ENCODE data around the gene RIIAD1.

Gene RIIAD1

DNA sequence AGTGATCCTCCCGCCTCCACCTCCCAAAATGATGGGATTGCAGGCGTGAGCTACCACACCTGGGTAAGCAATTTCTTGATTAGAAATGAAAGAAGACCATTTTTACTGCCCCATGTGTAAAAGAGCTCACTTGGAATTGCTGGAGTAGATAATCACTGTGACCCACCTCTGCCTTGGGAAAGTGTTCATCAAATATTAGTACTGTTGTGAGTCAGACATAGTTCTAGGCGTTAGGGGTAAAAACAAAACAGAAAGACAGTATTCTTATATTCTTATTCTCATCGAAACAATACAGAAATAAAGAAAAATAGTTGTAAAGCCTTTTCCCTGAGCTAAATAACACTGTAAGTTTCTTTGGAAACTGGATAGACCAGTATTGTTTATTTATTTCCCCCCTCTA lies 40.9 kb upstream of the RIIAD1 start:
- H3K36me3 ChIP-seq (ENCODE audit: control insufficient read depth in 2 of 2, insufficient read depth in 1 of 2, low read length in 2 of 2): peaks cover 8 to 18% of the 10 kb centered on the region in 2 experiments; a peak in 2 of 3 replicates
- TF ChIP-seq, protein P1, sequence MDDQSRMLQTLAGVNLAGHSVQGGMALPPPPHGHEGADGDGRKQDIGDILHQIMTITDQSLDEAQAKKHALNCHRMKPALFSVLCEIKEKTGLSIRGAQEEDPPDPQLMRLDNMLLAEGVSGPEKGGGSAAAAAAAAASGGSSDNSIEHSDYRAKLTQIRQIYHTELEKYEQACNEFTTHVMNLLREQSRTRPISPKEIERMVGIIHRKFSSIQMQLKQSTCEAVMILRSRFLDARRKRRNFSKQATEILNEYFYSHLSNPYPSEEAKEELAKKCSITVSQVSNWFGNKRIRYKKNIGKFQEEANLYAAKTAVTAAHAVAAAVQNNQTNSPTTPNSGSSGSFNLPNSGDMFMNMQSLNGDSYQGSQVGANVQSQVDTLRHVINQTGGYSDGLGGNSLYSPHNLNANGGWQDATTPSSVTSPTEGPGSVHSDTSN (CRISPR knock-in tag; IDR thresholded peaks at IDR 0.05): no peak
- no peak for TF ChIP-seq ZSCAN30 (tag by site-specific recombination; IDR thresholded peaks at IDR 0.05)
- TF ChIP-seq, protein P2, sequence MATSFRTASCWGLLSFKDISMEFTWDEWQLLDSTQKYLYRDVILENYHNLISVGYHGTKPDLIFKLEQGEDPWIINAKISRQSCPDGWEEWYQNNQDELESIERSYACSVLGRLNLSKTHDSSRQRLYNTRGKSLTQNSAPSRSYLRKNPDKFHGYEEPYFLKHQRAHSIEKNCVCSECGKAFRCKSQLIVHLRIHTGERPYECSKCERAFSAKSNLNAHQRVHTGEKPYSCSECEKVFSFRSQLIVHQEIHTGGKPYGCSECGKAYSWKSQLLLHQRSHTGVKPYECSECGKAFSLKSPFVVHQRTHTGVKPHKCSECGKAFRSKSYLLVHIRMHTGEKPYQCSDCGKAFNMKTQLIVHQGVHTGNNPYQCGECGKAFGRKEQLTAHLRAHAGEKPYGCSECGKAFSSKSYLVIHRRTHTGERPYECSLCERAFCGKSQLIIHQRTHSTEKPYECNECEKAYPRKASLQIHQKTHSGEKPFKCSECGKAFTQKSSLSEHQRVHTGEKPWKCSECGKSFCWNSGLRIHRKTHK (tag by site-specific recombination; IDR thresholded peaks at IDR 0.05): no peak
- no peak for TF ChIP-seq ZNF521 (tag by site-specific recombination; IDR thresholded peaks at IDR 0.05)
- no peak for TF ChIP-seq ZNF777 (tag by site-specific recombination; IDR thresholded peaks at IDR 0.05; ENCODE audit: borderline replicate concordance)
- TF ChIP-seq, protein P3, sequence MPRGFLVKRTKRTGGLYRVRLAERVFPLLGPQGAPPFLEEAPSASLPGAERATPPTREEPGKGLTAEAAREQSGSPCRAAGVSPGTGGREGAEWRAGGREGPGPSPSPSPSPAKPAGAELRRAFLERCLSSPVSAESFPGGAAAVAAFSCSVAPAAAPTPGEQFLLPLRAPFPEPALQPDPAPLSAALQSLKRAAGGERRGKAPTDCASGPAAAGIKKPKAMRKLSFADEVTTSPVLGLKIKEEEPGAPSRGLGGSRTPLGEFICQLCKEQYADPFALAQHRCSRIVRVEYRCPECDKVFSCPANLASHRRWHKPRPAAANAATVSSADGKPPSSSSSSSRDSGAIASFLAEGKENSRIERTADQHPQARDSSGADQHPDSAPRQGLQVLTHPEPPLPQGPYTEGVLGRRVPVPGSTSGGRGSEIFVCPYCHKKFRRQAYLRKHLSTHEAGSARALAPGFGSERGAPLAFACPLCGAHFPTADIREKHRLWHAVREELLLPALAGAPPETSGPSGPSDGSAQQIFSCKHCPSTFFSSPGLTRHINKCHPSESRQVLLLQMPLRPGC (tag by site-specific recombination; IDR thresholded peaks at IDR 0.05): no peak
- no peak for TF ChIP-seq ZNF561 (tag by site-specific recombination; IDR thresholded peaks at IDR 0.05; ENCODE audit: borderline replicate concordance)
- TF ChIP-seq ZNF548 (tag by site-specific recombination; IDR thresholded peaks at IDR 0.05): no peak
- TF ChIP-seq SP7 (tag by site-specific recombination; IDR thresholded peaks at IDR 0.05): no peak
- TF ChIP-seq, protein P4, sequence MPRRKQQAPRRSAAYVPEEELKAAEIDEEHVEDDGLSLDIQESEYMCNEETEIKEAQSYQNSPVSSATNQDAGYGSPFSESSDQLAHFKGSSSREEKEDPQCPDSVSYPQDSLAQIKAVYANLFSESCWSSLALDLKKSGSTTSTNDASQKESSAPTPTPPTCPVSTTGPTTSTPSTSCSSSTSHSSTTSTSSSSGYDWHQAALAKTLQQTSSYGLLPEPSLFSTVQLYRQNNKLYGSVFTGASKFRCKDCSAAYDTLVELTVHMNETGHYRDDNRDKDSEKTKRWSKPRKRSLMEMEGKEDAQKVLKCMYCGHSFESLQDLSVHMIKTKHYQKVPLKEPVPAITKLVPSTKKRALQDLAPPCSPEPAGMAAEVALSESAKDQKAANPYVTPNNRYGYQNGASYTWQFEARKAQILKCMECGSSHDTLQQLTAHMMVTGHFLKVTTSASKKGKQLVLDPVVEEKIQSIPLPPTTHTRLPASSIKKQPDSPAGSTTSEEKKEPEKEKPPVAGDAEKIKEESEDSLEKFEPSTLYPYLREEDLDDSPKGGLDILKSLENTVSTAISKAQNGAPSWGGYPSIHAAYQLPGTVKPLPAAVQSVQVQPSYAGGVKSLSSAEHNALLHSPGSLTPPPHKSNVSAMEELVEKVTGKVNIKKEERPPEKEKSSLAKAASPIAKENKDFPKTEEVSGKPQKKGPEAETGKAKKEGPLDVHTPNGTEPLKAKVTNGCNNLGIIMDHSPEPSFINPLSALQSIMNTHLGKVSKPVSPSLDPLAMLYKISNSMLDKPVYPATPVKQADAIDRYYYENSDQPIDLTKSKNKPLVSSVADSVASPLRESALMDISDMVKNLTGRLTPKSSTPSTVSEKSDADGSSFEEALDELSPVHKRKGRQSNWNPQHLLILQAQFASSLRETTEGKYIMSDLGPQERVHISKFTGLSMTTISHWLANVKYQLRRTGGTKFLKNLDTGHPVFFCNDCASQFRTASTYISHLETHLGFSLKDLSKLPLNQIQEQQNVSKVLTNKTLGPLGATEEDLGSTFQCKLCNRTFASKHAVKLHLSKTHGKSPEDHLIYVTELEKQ (tag by site-specific recombination; IDR thresholded peaks at IDR 0.05; ENCODE audit: borderline replicate concordance): no peak
- no peaks in the 10 kb centered on the region for H3K4me1 ChIP-seq (ENCODE audit: control insufficient read depth, insufficient read depth, low read length)
- POLR2A ChIA-PET: interaction anchor here (0.5 to 1.2 kb wide), 5 partner anchors 61 to 138 kb away, joined by 3 read pairs; no protein-coding TSS in a partner anchor
- no peak overlapping the region for H3K4me3 ChIP-seq (ENCODE audit: low read depth, low read length)
- CTCF ChIA-PET: interaction anchor here (0.6 to 1.2 kb wide), 3 partner anchors 11 to 257 kb away, joined by 3 to 7 read pairs (median 3); no protein-coding TSS in a partner anchor
- no peaks in the 10 kb centered on the region for H3K9me3 ChIP-seq (ENCODE audit: control insufficient read depth, insufficient read depth, low read depth, low read length)
- H3K27ac ChIP-seq (ENCODE audit: extremely low read depth, low read depth, low read length): no peak overlapping the region

DNA sequence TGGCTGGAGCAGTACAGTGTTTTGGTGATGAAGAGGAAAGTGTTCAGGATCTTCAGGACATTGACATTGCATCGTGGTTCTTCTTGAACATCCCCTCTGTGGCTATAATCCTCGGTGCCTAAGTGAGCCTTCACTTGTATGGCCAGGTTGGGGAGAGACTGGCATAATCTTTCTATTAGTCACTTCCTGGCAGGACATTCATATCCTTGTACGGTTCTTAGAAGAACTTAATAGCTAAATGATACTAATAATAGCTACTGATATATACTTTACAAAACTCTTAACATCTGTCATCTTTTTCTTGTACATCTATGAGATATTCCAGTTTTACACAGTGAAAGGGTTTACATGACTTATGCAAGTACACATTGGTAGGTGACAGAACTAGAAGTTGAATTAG lies 40.5 kb upstream of the RIIAD1 start:
- Histone ChIP-seq H3K4me3 (ENCODE audit: low read depth, low read length) (no peak overlapping the region), H3K4me1 (ENCODE audit: control insufficient read depth, insufficient read depth, low read length) (no peaks in the 10 kb centered on the region), H3K9me3 (ENCODE audit: control insufficient read depth, insufficient read depth, low read depth, low read length) (no peaks in the 10 kb centered on the region), H3K27ac (ENCODE audit: extremely low read depth, low read depth, low read length) (no peak overlapping the region), H3K36me3 (ENCODE audit: control insufficient read depth in 2 of 2, insufficient read depth in 1 of 2, low read length in 2 of 2) (peaks cover 8 to 20% of the 10 kb centered on the region in 2 experiments; a peak in 2 of 3 replicates)
- ChIA-PET POLR2A (interaction anchor here (0.6 to 1.2 kb wide), 4 partner anchors 61 to 132 kb away, joined by 3 read pairs; no protein-coding TSS in a partner anchor), CTCF (interaction anchor here (0.6 to 1.2 kb wide), 3 partner anchors 11 to 258 kb away, joined by 3 to 7 read pairs (median 3); no protein-coding TSS in a partner anchor)
- TF ChIP-seq ZBTB21 (tag by site-specific recombination; IDR thresholded peaks at IDR 0.05) (no peak), ZNF266 (tag by site-specific recombination; IDR thresholded peaks at IDR 0.05; ENCODE audit: low read depth) (no peak), ZNF211 (tag by site-specific recombination; IDR thresholded peaks at IDR 0.05; ENCODE audit: low read depth) (no peak), ZFP3 (tag by site-specific recombination; IDR thresholded peaks at IDR 0.05; ENCODE audit: low read depth) (no peak), ZEB2 (tag by site-specific recombination; IDR thresholded peaks at IDR 0.05) (no peak), ZNF560 (tag by site-specific recombination; IDR thresholded peaks at IDR 0.05; ENCODE audit: borderline replicate concordance) (no peak), ZNF624 (tag by site-specific recombination; IDR thresholded peaks at IDR 0.05) (no peak), BCL6B (tag by site-specific recombination; IDR thresholded peaks at IDR 0.05) (no peak), SP2 (tag by site-specific recombination; IDR thresholded peaks at IDR 0.05) (no peak), KLF7 (tag by site-specific recombination; IDR thresholded peaks at IDR 0.05; ENCODE audit: borderline replicate concordance) (no peak), ZNF549 (tag by site-specific recombination; IDR thresholded peaks at IDR 0.05) (no peak), ZNF548 (tag by site-specific recombination; IDR thresholded peaks at IDR 0.05) (no peak), ZNF514 (tag by site-specific recombination; IDR thresholded peaks at IDR 0.05) (no peak), ZNF121 (tag by site-specific recombination; IDR thresholded peaks at IDR 0.05) (no peak), KLF1 (tag by site-specific recombination; IDR thresholded peaks at IDR 0.05) (no peak), ZBTB26 (tag by site-specific recombination; optimal IDR thresholded peaks at IDR 0.05) (no peak)
